Erythroblast (primary cell): ENCODE measurements around the gene LRG1.

Experiments
- GATA1 ChIP-seq: IDR thresholded peaks from 2 replicates; pipeline ENCODE4 v1.6.1; 2011; ENCODE audit warnings: low read depth, mild to moderate bottlenecking, control low read depth, low read length, moderate library complexity
- POLR2A ChIP-seq: IDR thresholded peaks from 2 replicates; pipeline ENCODE4 v1.6.1; 2011; ENCODE audit warnings: mild to moderate bottlenecking, low read length

DNA sequence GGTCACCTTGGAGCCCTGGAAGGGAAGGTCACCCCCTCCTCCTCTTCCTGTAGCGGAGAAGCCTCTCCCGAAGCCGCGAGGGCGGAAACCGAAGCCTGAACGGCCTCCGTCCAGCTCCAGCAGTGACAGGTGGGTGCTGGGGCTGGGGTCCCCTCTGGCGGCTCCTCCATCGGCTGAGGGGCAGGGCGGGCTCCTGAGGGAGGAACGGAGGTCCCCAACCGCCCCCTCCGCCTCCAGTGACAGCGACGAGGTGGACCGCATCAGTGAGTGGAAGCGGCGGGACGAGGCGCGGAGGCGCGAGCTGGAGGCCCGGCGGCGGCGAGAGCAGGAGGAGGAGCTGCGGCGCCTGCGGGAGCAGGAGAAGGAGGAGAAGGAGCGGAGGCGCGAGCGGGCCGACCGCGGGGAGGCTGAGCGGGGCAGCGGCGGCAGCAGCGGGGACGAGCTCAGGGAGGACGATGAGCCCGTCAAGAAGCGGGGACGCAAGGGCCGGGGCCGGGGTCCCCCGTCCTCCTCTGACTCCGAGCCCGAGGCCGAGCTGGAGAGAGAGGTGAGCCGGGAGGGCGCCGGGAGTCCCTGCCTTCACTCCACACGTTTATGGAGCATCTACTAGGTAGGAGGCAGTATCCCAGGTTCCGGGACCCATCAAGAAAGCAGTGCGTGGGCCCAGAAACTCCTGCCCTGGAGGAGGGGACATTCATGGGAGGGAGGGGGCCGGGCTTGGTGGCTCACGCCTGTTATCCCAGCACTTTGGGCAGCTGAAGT, 45.7 kb downstream of the LRG1 start:
- TF ChIP-seq POLR2A, result no peak
- no peak for TF ChIP-seq GATA1
